ENCODE results near the gene TENM3.

- TF ChIP-seq TEAD4 (CRISPR knock-in tag; IDR thresholded peaks at IDR 0.05) (no peak), CTCF (IDR thresholded peaks at IDR 0.05) (no peak), ZNF416 (CRISPR knock-in tag; IDR thresholded peaks at IDR 0.05) (no peak)
- TF ChIP-seq, protein P1, sequence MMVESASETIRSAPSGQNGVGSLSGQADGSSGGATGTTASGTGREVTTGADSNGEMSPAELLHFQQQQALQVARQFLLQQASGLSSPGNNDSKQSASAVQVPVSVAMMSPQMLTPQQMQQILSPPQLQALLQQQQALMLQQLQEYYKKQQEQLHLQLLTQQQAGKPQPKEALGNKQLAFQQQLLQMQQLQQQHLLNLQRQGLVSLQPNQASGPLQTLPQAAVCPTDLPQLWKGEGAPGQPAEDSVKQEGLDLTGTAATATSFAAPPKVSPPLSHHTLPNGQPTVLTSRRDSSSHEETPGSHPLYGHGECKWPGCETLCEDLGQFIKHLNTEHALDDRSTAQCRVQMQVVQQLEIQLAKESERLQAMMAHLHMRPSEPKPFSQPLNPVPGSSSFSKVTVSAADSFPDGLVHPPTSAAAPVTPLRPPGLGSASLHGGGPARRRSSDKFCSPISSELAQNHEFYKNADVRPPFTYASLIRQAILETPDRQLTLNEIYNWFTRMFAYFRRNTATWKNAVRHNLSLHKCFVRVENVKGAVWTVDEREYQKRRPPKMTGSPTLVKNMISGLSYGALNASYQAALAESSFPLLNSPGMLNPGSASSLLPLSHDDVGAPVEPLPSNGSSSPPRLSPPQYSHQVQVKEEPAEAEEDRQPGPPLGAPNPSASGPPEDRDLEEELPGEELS (CRISPR knock-in tag; IDR thresholded peaks at IDR 0.05) = no peak
These were observed 27.2 kb upstream of the TENM3 start for GRCh38 chr4:182216005-182216404.
